A673 (cell line): ENCODE data around the gene ADAMTS9. TPM values are rescaled to one million over a fixed set of nuclear protein-coding genes. Genes with fewer than 3 reads are reported as not detected.

ENCODE experiments used
- BruUV-seq: library from RNA; stranded (reverse); fragments of 400-500 nt; replicated peaks from 2 replicates; lab custom pipeline; 2021; lab: Mats Ljungman, UMichigan
- CTCF ChIA-PET: fragments of 300-600 bp; sonication (Branson Sonifier 250); formaldehyde crosslinking; loops from one replicate; lab custom pipeline; 2022; ENCODE audit warnings: antibody characterized with exemption; lab: Charles Lee
- POLR2A ChIA-PET: fragments of 300-600 bp; sonication (Branson Sonifier 250); formaldehyde crosslinking; loops from one replicate; lab custom pipeline; 2022; ENCODE audit warnings: antibody characterized with exemption; ENCODE audit not compliant: low non-redundant PET; lab: Charles Lee
- DNase-seq: peaks from one replicate; pipeline ENCODE4 v3.0.0-alpha.2; 2015; ENCODE audit warnings: low spot score
- H3K27ac ChIP-seq: fragments of 200-600 bp; sonication (generic); 2 replicates; pipeline ENCODE4 v1.5.1; 2016; ENCODE audit warnings: mixed run types, low read depth, mild to moderate bottlenecking, mixed read lengths, antibody characterized with exemption, low read length; ENCODE audit not compliant: poor library complexity, severe bottlenecking
- H3K27me3 ChIP-seq: fragments of 200-600 bp; sonication (generic); replicated peaks from 2 replicates; pipeline ENCODE4 v1.6.1; 2017; ENCODE audit warnings: mixed run types, low read depth, mild to moderate bottlenecking, mixed read lengths, antibody characterized with exemption, low read length; ENCODE audit not compliant: insufficient read depth, poor library complexity
- H3K36me3 ChIP-seq: fragments of 200-600 bp; sonication (generic); 2 replicates; pipeline ENCODE4 v1.6.1; 2016; ENCODE audit warnings: mixed run types, mild to moderate bottlenecking, mixed read lengths, antibody characterized with exemption, low read length; ENCODE audit not compliant: insufficient read depth, poor library complexity, severe bottlenecking
- H3K4me1 ChIP-seq: fragments of 200-600 bp; sonication (generic); 2 replicates; pipeline ENCODE4 v1.6.1; 2017; ENCODE audit warnings: mixed run types, mild to moderate bottlenecking, mixed read lengths, antibody characterized with exemption, low read length; ENCODE audit not compliant: insufficient read depth, poor library complexity, severe bottlenecking
- H3K4me3 ChIP-seq: fragments of 200-600 bp; sonication (generic); 2 replicates; pipeline ENCODE4 v1.5.1; 2016; ENCODE audit warnings: low read depth, mixed run types, mild to moderate bottlenecking, mixed read lengths, low read length; ENCODE audit not compliant: poor library complexity, severe bottlenecking
- H3K9me3 ChIP-seq: fragments of 200-600 bp; sonication (generic); 2 replicates; pipeline ENCODE4 v1.6.1; 2016; ENCODE audit warnings: mixed run types, low read depth, mild to moderate bottlenecking, mixed read lengths, antibody characterized with exemption, low read length; ENCODE audit not compliant: poor library complexity, severe bottlenecking
- EZH2 ChIP-seq: fragments of 200-600 bp; sonication (generic); IDR thresholded peaks from 2 replicates; pipeline ENCODE4 v1.6.1; 2017; ENCODE audit warnings: borderline replicate concordance, low read depth, mild to moderate bottlenecking, mixed read lengths, antibody characterized with exemption, low read length; ENCODE audit not compliant: poor library complexity, severe bottlenecking
- intact Hi-C: fragments of 100-400 bp; cut with micrococcal nuclease; formaldehyde crosslinking; loops from one replicate; pipeline ENCODE4 v1.10.0; 2022; ENCODE audit not compliant: unreplicated experiment
- total RNA-seq: library from RNA; stranded (reverse); gene quantifications from 2 replicates; pipeline ENCODE4 v1.2.3, GENCODE V29; 2021
- TF ChIP-seq, protein P1 (sequence below): fragments of 300-800, 200-600 bp; sonication (generic); conservative IDR thresholded peaks from 2 replicates; pipeline ENCODE4 v1.5.1; 2017; ENCODE audit warnings: low read depth, mild to moderate bottlenecking, antibody characterized with exemption, low read length, moderate library complexity, mixed read lengths

The ADAMTS9 gene
- total RNA-seq, 1 experiment from 2014 or later = 0.26 TPM

GRCh38 chr3:64638511-64638910, 49.3 kb downstream of the ADAMTS9 start:
- POLR2A ChIA-PET = no interaction called here

GRCh38 chr3:64634417-64634816, 53.4 kb downstream of the ADAMTS9 start:
- TF ChIP-seq, protein P1, sequence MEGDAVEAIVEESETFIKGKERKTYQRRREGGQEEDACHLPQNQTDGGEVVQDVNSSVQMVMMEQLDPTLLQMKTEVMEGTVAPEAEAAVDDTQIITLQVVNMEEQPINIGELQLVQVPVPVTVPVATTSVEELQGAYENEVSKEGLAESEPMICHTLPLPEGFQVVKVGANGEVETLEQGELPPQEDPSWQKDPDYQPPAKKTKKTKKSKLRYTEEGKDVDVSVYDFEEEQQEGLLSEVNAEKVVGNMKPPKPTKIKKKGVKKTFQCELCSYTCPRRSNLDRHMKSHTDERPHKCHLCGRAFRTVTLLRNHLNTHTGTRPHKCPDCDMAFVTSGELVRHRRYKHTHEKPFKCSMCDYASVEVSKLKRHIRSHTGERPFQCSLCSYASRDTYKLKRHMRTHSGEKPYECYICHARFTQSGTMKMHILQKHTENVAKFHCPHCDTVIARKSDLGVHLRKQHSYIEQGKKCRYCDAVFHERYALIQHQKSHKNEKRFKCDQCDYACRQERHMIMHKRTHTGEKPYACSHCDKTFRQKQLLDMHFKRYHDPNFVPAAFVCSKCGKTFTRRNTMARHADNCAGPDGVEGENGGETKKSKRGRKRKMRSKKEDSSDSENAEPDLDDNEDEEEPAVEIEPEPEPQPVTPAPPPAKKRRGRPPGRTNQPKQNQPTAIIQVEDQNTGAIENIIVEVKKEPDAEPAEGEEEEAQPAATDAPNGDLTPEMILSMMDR = no peak
- TF ChIP-seq EZH2 = no peak
- no peak overlapping the region for H3K27ac ChIP-seq
- H3K9me3 ChIP-seq = no peaks in the 10 kb centered on the region
- H3K4me3 ChIP-seq = no peak overlapping the region
- H3K36me3 ChIP-seq = no peaks in the 10 kb centered on the region
- POLR2A ChIA-PET = no interaction called here
- no peak for DNase-seq
- no peaks in the 10 kb centered on the region for H3K4me1 ChIP-seq
- H3K27me3 ChIP-seq = no peaks in the 10 kb centered on the region
- no TSS peak for BruUV-seq
- intact Hi-C loops = no loop called here
- CTCF ChIA-PET = no interaction called here

More at GRCh38 chr3:64638511-64638910, 49.3 kb downstream of the ADAMTS9 start:
- no peak for DNase-seq
- intact Hi-C loops = no loop called here
- no peaks in the 10 kb centered on the region for H3K9me3 ChIP-seq
- H3K4me3 ChIP-seq = no peak overlapping the region
- no TSS peak for BruUV-seq
- no peaks in the 10 kb centered on the region for H3K36me3 ChIP-seq
- no peaks in the 10 kb centered on the region for H3K4me1 ChIP-seq
- TF ChIP-seq EZH2 = no peak
- CTCF ChIA-PET = no interaction called here
- no peak overlapping the region for H3K27ac ChIP-seq
- no peaks in the 10 kb centered on the region for H3K27me3 ChIP-seq

DNA sequence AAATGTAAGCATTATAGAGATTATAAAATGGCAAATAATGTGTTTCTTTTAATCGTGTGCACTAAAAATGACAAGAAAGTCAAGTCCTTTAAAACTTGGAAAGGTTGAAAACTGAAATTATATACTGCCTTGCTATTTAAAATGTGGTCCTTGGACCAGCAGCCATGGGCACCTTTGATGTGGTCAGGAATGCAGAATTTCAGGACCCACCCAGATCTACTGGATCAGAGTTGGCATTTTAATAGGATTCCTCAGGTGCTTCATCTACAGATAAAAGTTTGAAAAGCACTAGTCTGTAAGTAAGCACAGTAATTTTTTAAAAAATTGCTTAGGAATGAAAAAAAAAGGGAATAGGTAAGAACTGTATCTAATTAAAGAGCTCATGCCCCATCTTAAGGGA, 55.8 kb downstream of the ADAMTS9 start:
- Histone ChIP-seq H3K9me3 (no peaks in the 10 kb centered on the region), H3K27ac (no peak overlapping the region), H3K36me3 (no peaks in the 10 kb centered on the region), H3K27me3 (no peaks in the 10 kb centered on the region), H3K4me1 (no peaks in the 10 kb centered on the region), H3K4me3 (no peak overlapping the region)
- ChIA-PET POLR2A (no interaction called here), CTCF (no interaction called here)
- no peak for DNase-seq
- intact Hi-C loops = no loop called here
- BruUV-seq = no TSS peak
- no peak for TF ChIP-seq EZH2
- TF ChIP-seq, protein P1 = no peak
